Measurements from ENCODE around the gene SCUBE1. TPM values are rescaled to one million over a fixed set of nuclear protein-coding genes. Genes with fewer than 3 reads are reported as not detected.

SCUBE1 gene
- total RNA-seq, 1 donor from 2014 or later: not detected

DNA sequence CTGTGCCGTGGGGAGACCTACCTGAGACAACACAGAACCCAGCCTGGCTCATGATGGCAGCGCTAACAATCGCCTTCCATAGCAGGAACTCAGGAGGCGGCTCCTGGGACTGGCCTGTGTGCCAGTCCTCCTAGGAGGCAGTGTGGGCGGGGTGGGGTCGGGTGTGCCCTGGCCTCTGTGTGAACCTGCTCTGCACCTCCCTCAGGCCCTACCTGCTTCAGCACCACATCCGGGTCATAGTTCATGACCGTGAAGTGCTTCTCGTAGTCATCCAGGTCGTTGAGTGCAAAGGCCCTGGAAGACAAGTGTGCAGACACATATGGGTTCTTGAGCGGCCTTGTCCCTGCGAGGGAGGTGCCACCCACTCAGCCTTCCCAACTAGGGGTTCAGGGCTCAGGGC, 171.6 kb downstream of the SCUBE1 start:
- no peak for DNase-seq
- Mint-ChIP-seq H3K27me3 (no peaks in the 10 kb centered on the region), H3K36me3 (ENCODE audit: low read depth) (peaks cover 35% of the 10 kb centered on the region), H3K4me1 (peaks cover 4% of the 10 kb centered on the region), H3K27ac (no peak overlapping the region), H3K4me3 (no peak overlapping the region), H3K9me3 (no peaks in the 10 kb centered on the region)
- intact Hi-C loops (cut with micrococcal nuclease): no loop called here

DNA sequence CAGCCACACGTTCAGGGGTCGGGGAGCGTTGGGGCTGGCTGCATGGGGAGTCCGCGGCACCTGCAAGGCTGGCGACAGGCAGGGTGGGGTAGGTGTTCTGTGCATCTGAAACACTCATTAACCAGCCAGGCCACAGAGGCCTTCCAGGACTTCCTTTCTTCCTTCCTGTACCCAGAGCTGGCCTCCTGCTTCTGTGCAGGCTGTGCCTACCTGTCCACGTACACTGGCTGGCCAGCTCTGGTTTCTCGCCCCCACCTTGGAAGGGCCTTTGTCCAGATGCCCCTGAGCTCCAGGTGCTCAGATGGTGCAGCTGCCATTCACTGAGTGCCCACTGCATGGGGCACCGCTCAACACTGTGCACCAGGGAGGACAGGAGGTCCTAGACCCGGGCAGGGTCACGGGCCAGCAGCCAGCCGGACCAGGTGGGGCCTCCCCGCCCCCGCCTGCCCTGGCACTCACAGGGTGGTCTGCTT, 172.1 kb downstream of the SCUBE1 start:
- H3K4me1 Mint-ChIP-seq: peaks cover 4% of the 10 kb centered on the region
- DNase-seq: no peak
- H3K36me3 Mint-ChIP-seq (ENCODE audit: low read depth): peaks cover 34% of the 10 kb centered on the region
- no peaks in the 10 kb centered on the region for H3K9me3 Mint-ChIP-seq
- H3K27ac Mint-ChIP-seq: no peak overlapping the region
- intact Hi-C loops (cut with micrococcal nuclease): no loop called here
- no peak overlapping the region for H3K4me3 Mint-ChIP-seq
- H3K27me3 Mint-ChIP-seq: no peaks in the 10 kb centered on the region

DNA sequence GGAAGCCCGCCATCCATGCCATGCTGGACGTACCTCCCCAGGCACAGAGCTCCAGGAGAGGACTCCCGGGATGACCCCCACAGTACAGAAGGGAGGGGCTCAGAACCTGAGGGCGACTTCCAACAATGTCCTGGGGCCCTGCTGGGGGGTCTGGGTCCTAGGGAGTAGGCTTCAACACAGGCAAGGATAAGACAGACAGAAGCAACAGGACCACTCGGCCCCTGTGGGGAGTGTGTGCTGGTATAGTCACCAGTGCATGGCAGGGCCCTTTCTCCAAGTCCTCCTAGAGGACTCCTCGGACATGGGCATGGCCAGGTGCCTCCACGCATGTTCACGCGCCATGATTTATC, 173.1 kb downstream of the SCUBE1 start:
- Mint-ChIP-seq H3K4me3 (no peak overlapping the region), H3K27me3 (no peaks in the 10 kb centered on the region), H3K9me3 (no peaks in the 10 kb centered on the region), H3K4me1 (peaks cover 4% of the 10 kb centered on the region), H3K27ac (peak overlapping the region; percentile 15), H3K36me3 (ENCODE audit: low read depth) (peaks cover 32% of the 10 kb centered on the region)
- DNase-seq: no peak
- intact Hi-C loops (cut with micrococcal nuclease): no loop called here

DNA sequence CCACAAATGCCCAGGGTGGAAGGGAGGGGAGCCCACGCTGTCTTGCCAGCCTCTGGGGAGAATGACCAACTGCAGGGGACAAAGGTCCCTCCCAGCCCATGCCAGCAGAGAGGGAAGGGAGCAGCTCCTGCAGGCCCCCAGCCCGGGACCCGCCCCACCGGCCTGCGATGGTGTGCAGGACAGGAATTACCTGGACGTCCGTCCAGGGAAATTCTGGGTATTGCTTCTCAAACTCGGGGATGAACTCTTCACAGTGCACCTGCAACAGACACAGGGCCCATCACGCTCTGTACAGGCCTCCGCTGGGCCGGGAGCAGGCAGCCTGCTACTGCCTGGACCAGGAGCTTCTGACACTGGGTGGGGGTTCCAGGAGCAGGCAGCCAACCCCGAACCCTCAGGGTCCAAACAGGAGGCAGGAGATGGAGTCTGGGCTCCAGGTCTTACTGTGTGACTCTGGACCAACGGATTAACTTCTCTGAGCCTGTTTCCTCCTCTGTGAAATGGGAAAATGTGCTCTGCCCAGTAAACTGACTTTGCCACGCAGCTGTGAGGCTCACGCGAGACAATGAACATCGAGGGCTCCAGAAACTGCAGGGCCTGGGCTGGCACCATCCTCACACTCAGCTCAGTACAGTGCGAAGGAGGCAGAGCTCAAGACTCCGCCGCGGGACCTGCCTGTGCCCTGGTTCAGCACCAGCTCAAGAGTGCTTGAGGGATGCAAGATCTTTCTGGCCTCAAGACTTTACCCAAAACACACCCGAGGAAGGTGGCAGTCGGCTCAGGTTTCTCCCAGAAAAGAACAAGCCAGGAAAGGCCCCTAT, 173.7 kb downstream of the SCUBE1 start:
- Mint-ChIP-seq H3K27me3 (no peaks in the 10 kb centered on the region), H3K4me3 (no peak overlapping the region)

DNA sequence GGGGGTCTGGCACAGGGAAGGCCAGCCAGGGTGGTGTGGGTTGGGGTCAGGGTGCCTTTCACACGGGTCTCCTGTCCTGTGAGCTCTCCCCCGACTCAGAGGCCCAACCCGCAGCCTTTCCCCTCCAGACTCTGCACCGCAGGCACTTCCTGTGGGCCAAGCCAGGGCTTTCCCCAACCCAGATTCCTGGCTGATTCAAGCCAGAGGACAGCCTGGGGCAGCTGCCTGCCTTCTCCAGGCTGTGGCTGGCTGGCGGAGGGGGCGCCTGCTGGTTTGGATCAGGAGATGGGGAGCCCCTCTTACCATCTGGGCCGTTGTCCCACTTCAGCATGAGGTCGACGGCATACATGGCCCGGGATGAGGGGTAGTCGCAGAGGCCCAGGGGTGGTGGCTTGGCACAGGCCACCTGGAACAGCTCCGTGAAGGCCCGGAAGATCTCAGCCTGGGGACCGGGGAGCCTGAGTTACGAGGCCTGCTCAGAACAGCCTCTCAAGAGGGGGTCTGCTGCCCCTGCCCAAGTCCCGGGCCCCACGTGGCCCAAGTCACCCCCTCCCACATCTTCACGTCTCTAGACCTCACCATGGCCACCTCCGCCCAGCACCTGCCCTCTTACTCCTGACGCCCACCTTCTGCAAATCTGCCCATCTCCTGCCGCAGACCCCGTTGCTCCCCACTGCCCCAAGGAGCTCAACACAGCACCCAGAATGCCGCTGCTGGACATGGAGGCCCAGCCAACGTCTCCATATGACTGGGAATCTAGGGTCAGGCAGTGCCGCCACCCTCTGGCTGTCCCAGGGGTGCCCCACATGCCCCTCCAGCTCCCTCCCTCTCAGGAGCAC, 174.5 kb downstream of the SCUBE1 start:
- H3K4me1 Mint-ChIP-seq: peaks cover 4% of the 10 kb centered on the region
- peaks cover 37% of the 10 kb centered on the region for H3K36me3 Mint-ChIP-seq (ENCODE audit: low read depth)
- no peaks in the 10 kb centered on the region for H3K9me3 Mint-ChIP-seq
- DNase-seq: no peak
- H3K27me3 Mint-ChIP-seq: no peaks in the 10 kb centered on the region
- H3K27ac Mint-ChIP-seq: peak overlapping the region; percentile 60
- intact Hi-C loops (cut with micrococcal nuclease): no loop called here
- H3K4me3 Mint-ChIP-seq: no peak overlapping the region

More for the DNA sequence above, 173.7 kb downstream of the SCUBE1 start:
- Mint-ChIP-seq H3K36me3 (ENCODE audit: low read depth) (peaks cover 32% of the 10 kb centered on the region), H3K27ac (no peak overlapping the region), H3K9me3 (no peaks in the 10 kb centered on the region), H3K4me1 (peaks cover 4% of the 10 kb centered on the region)
- intact Hi-C loops (cut with micrococcal nuclease): no loop called here
- DNase-seq: no peak

DNA sequence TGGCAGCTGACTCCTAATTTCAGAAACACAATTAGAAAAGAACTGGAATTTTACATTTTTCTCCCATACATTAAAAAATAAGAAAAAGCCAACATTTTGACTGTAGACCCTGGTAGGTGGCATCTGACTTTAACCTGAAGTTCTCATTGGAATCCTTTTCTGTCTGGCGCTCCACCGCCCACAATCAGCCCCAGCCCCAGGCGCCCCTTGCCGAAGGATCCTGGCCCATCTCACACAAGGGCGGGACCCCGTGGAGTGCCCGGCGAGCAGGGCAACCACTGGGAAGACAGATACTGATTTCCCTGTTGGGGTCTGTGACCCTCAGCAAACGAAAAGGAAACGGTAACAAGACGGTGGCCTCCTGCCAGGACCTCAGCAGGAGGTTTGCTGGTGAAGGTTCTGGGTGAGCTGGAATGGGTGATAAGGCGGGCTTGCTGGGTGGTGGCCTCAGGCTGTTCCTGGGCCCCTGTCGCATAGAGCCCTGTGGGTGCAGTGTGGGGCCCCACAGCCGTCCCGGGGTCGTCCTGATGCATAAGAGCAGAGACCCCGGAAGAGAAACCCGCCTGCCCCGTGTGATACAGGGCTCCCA, 176.1 kb downstream of the SCUBE1 start:
- no peak for DNase-seq
- Mint-ChIP-seq H3K36me3 (ENCODE audit: low read depth) (peaks cover 25% of the 10 kb centered on the region), H3K27ac (no peak overlapping the region), H3K27me3 (no peaks in the 10 kb centered on the region), H3K9me3 (no peaks in the 10 kb centered on the region), H3K4me3 (no peak overlapping the region), H3K4me1 (peaks cover 4% of the 10 kb centered on the region)
- intact Hi-C loops (cut with micrococcal nuclease): no loop called here

DNA sequence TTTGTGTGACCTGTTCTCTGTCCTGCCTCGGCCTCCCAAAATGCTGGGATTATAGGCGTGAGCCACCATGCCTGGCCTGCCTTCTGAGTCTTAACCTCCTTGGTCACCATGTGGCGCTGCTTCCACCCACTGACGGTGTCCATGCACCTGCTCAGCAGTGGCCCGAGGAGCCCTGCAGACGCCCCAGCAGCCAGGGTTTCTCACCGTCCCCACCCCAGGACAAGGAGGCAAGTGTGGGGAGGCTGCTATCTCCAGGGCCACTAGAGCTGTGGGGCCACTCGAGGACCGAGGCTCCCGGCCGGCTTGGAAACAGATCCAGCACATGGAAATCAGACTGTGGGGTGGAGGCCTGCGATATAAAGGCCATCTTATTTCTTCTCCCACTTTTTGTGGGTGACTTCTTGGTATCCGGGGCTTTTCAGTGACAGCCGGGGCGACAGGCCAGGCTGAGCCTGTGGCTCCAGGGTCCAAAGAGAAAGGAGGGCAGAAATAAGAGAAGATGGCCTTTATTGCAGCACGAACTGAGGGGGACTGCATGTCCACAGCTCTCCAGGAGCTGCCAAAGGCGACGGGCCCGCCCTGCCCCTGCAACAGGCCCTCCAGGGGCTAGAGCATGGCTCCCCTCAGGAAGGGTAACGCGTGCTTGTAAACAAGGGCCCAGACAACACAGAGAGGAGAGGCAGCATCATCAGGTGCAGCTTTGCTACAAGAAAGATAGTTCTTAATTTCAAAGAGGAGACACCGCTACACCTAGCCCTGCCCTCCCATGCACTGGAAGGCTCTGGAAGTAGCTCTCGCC, 176.8 kb downstream of the SCUBE1 start:
- H3K36me3 Mint-ChIP-seq (ENCODE audit: low read depth): peaks cover 24% of the 10 kb centered on the region
- peaks cover 4% of the 10 kb centered on the region for H3K4me1 Mint-ChIP-seq
- no peaks in the 10 kb centered on the region for H3K27me3 Mint-ChIP-seq
- H3K9me3 Mint-ChIP-seq: no peaks in the 10 kb centered on the region
- no peak overlapping the region for H3K27ac Mint-ChIP-seq
- no peak overlapping the region for H3K4me3 Mint-ChIP-seq
- intact Hi-C loops (cut with micrococcal nuclease): no loop called here
- DNase-seq: no peak

DNA sequence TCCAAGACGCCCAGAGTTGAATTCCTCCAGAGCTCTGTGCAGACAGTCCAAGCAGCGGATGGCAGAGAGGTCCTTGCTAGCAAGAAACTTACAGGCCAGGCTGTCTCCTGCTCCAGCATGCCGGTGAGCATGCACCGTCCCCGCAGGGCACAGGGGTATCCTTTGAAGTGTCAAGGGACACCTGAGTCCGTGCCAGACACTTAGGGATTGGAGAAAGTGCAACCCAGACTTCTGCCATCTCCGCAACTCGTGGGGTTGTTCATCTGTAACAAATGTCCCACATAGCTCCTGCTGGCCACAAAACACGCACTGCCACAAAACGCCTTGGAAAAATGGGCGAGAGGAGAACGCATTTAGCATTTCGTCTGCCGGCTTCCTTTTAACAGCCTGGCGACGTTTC, 178.5 kb downstream of the SCUBE1 start:
- no peak for DNase-seq
- intact Hi-C loops (cut with micrococcal nuclease): no loop called here
- Mint-ChIP-seq H3K27me3 (no peaks in the 10 kb centered on the region), H3K36me3 (ENCODE audit: low read depth) (peaks cover 15% of the 10 kb centered on the region), H3K9me3 (no peaks in the 10 kb centered on the region), H3K4me3 (no peak overlapping the region), H3K4me1 (peaks cover 2% of the 10 kb centered on the region), H3K27ac (peak overlapping the region; percentile 34)

DNA sequence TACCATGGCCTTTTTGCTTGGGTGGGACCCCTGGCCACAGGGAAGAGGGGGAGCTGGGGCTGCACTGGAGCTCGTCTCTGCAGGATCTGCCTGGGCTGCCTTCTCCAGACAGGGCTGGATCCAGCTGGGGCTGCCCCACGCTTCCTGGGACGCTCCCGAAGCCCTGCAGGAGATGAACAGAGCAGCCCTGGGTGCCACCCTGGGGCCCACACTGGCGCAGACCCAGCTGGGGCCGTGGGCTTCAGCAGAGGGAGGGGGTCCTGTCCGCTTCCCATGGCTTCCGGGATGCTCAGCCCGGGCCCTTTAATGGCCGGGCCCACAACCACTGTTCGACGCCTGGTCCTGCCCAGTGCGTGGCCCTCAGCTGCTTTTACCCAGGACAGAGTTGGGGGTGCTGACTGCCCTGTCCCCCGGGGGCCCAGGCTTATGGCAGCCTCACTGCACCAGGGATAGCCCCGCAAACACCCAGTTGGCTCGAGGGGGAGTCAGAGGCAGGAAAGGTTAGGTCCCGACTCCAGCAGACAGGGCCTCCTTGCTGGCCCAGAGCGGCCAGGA, 179.9 kb downstream of the SCUBE1 start:
- Mint-ChIP-seq H3K36me3 (ENCODE audit: low read depth) (peaks cover 13% of the 10 kb centered on the region), H3K4me3 (no peak overlapping the region), H3K9me3 (no peaks in the 10 kb centered on the region), H3K27ac (no peak overlapping the region), H3K4me1 (no peaks in the 10 kb centered on the region), H3K27me3 (no peaks in the 10 kb centered on the region)
- DNase-seq: no peak
- intact Hi-C loops (cut with micrococcal nuclease): no loop called here

DNA sequence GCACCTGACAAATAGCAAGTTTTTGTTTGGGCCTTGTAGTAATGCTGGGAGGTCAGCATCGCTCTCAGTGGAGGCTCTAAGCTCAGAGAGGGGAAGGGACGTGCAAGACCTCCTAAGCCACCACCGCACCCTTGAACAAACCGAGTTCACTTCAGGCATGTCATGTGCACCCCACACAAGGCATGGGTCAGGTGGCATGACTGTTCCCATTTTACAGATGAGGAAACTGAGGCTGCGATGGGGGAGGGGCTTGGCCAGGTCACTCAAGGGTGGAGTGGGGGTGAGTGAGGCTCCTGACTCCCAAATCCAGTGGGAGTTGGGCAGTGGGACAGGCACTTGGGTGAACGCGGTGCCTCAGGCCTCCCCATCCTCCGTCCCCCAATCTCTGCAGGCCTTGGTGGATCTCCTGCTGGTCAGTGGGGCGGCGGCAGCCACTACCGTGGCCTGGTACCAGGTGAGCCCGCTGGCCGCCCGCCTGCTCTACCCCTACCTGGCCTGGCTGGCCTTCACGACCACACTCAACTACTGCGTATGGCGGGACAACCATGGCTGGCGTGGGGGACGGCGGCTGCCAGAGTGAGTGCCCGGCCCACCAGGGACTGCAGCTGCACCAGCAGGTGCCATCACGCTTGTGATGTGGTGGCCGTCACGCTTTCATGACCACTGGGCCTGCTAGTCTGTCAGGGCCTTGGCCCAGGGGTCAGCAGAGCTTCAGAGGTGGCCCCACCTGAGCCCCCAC, 180.6 kb downstream of the SCUBE1 start:
- Mint-ChIP-seq H3K27me3 (no peaks in the 10 kb centered on the region), H3K4me1 (no peaks in the 10 kb centered on the region), H3K9me3 (no peaks in the 10 kb centered on the region), H3K27ac (no peak overlapping the region), H3K4me3 (no peak overlapping the region), H3K36me3 (ENCODE audit: low read depth) (peaks cover 7% of the 10 kb centered on the region)
- DNase-seq: no peak
- intact Hi-C loops (cut with micrococcal nuclease): no loop called here

DNA sequence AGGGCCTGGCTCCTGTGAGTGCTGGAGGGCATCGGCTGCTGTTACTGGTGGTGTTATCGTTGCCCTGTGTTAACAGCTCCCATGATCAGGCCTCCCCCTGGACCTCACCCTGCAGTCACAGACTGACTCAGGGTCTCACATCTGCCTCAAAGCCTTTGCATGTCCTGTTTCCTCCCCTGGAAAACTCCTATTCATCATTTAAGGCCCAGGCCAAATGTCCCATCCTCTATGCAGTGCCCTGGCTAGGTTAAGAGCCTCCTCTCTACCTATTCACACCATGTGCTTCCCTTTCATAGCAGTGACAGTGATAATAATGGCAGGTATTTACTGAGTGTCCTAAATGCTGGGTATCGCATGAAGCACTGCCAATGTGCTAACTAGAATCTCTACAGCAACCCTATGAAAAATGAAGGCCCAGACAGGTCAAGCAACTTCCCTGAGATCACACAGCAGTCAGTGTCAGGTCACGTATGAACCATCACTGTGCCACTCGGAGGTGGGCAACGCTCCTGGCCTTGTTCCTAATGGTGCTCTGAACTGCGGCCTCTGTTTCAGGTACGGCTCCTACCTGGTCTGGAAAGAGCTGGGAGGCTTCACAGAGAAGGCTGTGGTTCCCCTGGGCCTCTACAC, 182.6 kb downstream of the SCUBE1 start:
- Mint-ChIP-seq H3K27me3 (no peaks in the 10 kb centered on the region), H3K36me3 (ENCODE audit: low read depth) (peaks cover 6% of the 10 kb centered on the region), H3K4me3 (no peak overlapping the region), H3K9me3 (no peaks in the 10 kb centered on the region), H3K27ac (no peak overlapping the region), H3K4me1 (peaks cover 2% of the 10 kb centered on the region)
- intact Hi-C loops (cut with micrococcal nuclease): no loop called here
- DNase-seq: no peak

DNA sequence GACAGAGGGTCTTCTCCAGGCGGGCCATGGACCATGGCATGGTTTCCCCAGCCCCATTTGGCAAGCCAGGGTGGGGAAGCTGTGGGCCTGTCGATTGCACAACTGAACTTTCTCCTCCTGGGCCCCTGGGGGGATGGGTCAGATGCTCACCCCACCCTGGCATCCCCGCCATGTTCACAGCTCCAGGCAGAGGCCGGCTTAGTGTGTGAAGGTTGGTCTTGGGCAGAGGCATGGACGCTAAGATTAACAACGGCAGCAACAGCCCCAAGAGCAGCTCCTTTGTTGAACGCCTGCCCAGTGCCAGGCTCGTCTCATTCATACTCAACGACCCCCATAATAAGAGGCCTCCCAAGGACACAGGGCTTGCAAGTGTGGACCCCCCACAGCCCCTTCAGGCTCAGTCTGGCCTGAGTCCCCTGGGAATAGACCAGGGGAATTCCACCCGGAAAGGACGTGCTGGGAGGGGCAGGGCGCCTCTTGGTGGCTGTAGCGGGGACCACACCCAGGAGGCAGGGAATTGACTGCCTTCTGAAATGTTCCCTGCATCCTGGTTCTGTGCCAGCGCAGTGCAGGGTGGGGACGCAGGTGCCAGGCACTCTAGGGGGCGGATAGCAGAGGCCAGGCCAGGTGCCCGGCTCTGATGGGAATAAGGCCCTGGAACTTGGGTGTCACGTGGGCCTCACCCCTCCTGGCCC, 183.5 kb downstream of the SCUBE1 start:
- Mint-ChIP-seq H3K4me1 (peaks cover 4% of the 10 kb centered on the region), H3K36me3 (ENCODE audit: low read depth) (peaks cover 6% of the 10 kb centered on the region)

More for the DNA sequence above, 183.5 kb downstream of the SCUBE1 start:
- no peak for DNase-seq
- Mint-ChIP-seq H3K27me3 (no peaks in the 10 kb centered on the region), H3K4me3 (no peak overlapping the region), H3K9me3 (no peaks in the 10 kb centered on the region), H3K27ac (no peak overlapping the region)
- intact Hi-C loops (cut with micrococcal nuclease): no loop called here

Data from activated CD4-positive, alpha-beta T cell treated with anti-CD3 and anti-CD28 coated beads, Interleukin-2, amount 10 ng/mL, durations not matched to agents 24 days and 14 days (primary cell).